Endothelial cell of umbilical vein (primary cell): ENCODE data around the gene FCN1. TPM values are rescaled to one million over a fixed set of nuclear protein-coding genes. Genes with fewer than 3 reads are reported as not detected.

ENCODE experiments used
- BruUV-seq: library from RNA; stranded (reverse); fragments of 400-500 nt; replicated peaks from 2 replicates; lab custom pipeline; 2021; lab: Mats Ljungman, UMichigan
- CTCF ChIA-PET: fragments of 300-600, 350-600 bp; sonication (Branson Sonifier 250); formaldehyde crosslinking; loops from one replicate; lab custom pipeline; 2021; ENCODE audit warnings: antibody characterized with exemption, inconsistent platforms; lab: Charles Lee
- POLR2A ChIA-PET: fragments of 300-600, 350-600 bp; sonication (Branson Sonifier 250); formaldehyde crosslinking; loops from one replicate; lab custom pipeline; 2021; ENCODE audit warnings: antibody characterized with exemption, inconsistent platforms; lab: Charles Lee
- DNase-seq: peaks from one replicate; pipeline ENCODE4 v3.0.0-alpha.2; 2011; ENCODE audit warnings: low read depth, low spot score
- FAIRE-seq: peaks from 2 replicates; lab custom pipeline; 2011; peaks lifted over from hg19 to GRCh38; lab: Jason Lieb, UNC
- H2AFZ ChIP-seq: 2 replicates; pipeline ENCODE4 v1.6.0; 2012; ENCODE audit warnings: low read depth, low read length, control low read depth, inconsistent platforms
- H3K27ac ChIP-seq: 2 replicates; pipeline ENCODE4 v1.5.1; 2011; ENCODE audit warnings: low read depth, mild to moderate bottlenecking, control low read depth, low read length, moderate library complexity; ENCODE audit not compliant: insufficient read depth
- H3K27me3 ChIP-seq, 2 experiments: 2 replicates each; pipeline versions ENCODE4 v1.6.0 to v1.6.1; 2011; ENCODE audit warnings: low read length in 2 of 2, mixed read lengths in 1 of 2; ENCODE audit not compliant: control insufficient read depth in 2 of 2, insufficient read depth in 2 of 2
- H3K36me3 ChIP-seq, 2 experiments: 2 replicates in 1 of 2; 3 replicates in 1 of 2; pipeline ENCODE4 v1.5.1; 2011; ENCODE audit warnings: low read length in 2 of 2, mild to moderate bottlenecking in 1 of 2, moderate library complexity in 1 of 2; ENCODE audit not compliant: control insufficient read depth in 2 of 2, insufficient read depth in 2 of 2; ENCODE audit errors: extremely low read depth in 1 of 2
- H3K4me1 ChIP-seq: 3 replicates; pipeline ENCODE4 v1.5.1; 2011; ENCODE audit warnings: mild to moderate bottlenecking, low read length; ENCODE audit not compliant: control insufficient read depth, insufficient read depth; ENCODE audit errors: extremely low read depth
- H3K4me2 ChIP-seq: 2 replicates; pipeline ENCODE4 v1.6.1; 2011; ENCODE audit warnings: low read length, control low read depth, mixed read lengths; ENCODE audit not compliant: insufficient read depth
- H3K4me3 ChIP-seq, 3 experiments: fragments of 200-600 bp in 1 of 3; sonication (generic), shearing (Covaris generic) in 1 of 3; replicated peaks in 1 of 3; 2 replicates each; pipeline ENCODE4 v1.5.1; 2011 to 2016; ENCODE audit warnings: control low read depth in 3 of 3, low read length in 3 of 3, mild to moderate bottlenecking in 2 of 3, inconsistent platforms in 1 of 3, low read depth in 1 of 3, moderate library complexity in 1 of 3; ENCODE audit not compliant: insufficient read depth in 1 of 3
- H3K79me2 ChIP-seq: 2 replicates; pipeline ENCODE4 v1.6.0; 2012; ENCODE audit warnings: low read length, inconsistent platforms; ENCODE audit not compliant: control insufficient read depth, insufficient read depth
- H3K9ac ChIP-seq: replicated peaks from 2 replicates; pipeline ENCODE3; 2011; ENCODE audit warnings: low read length, control low read depth; ENCODE audit not compliant: insufficient read depth; ENCODE audit errors: extremely low read depth
- H3K9me1 ChIP-seq: replicated peaks from 3 replicates; pipeline ENCODE4 v1.6.0; 2011; ENCODE audit warnings: mild to moderate bottlenecking, low read length; ENCODE audit not compliant: control insufficient read depth, insufficient read depth; ENCODE audit errors: extremely low read depth
- H3K9me3 ChIP-seq: replicated peaks from 2 replicates; pipeline ENCODE4 v1.5.1; 2012; ENCODE audit warnings: low read length, inconsistent platforms; ENCODE audit not compliant: control insufficient read depth, insufficient read depth
- H4K20me1 ChIP-seq: replicated peaks from 2 replicates; pipeline ENCODE3; 2011; ENCODE audit warnings: mild to moderate bottlenecking, low read length; ENCODE audit not compliant: control insufficient read depth, insufficient read depth; ENCODE audit errors: extremely low read depth
- CTCF ChIP-seq, 2 donors: IDR thresholded peaks; 1 replicate in 1 of 2; 2 replicates in 1 of 2; pipeline ENCODE4 v1.5.1; 2011; ENCODE audit warnings: low read length in 2 of 2, mild to moderate bottlenecking in 2 of 2, moderate library complexity in 2 of 2, control low read depth in 1 of 2, inconsistent platforms in 1 of 2, low read depth in 1 of 2; ENCODE audit not compliant: insufficient read depth in 1 of 2; ENCODE audit errors: extremely low read depth in 1 of 2
- EZH2 ChIP-seq: IDR thresholded peaks from 2 replicates; pipeline ENCODE4 v1.6.1; 2012; ENCODE audit warnings: borderline replicate concordance, low read depth, mild to moderate bottlenecking, moderate library complexity, low read length, inconsistent platforms; ENCODE audit not compliant: severe bottlenecking
- FOS ChIP-seq: IDR thresholded peaks from 2 replicates; pipeline ENCODE4 v1.6.1; 2011; ENCODE audit warnings: mild to moderate bottlenecking, low read length, moderate library complexity, borderline replicate concordance; ENCODE audit not compliant: insufficient read depth
- GATA2 ChIP-seq: IDR thresholded peaks from 2 replicates; pipeline ENCODE4 v1.7.0; 2011; ENCODE audit warnings: low read depth, mild to moderate bottlenecking, moderate library complexity, mixed read lengths, low read length; ENCODE audit not compliant: insufficient read length, insufficient read depth
- JUN ChIP-seq: IDR thresholded peaks from 2 replicates; pipeline ENCODE4 v1.6.1; 2011; ENCODE audit warnings: borderline replicate concordance, low read depth; ENCODE audit not compliant: insufficient read length, insufficient read depth
- MYC ChIP-seq: IDR thresholded peaks from one replicate; pipeline ENCODE4 v1.6.1; 2011; ENCODE audit warnings: mild to moderate bottlenecking, low read depth, low read length
- POLR2A ChIP-seq: IDR thresholded peaks from 2 replicates; pipeline ENCODE4 v1.6.1; 2012; ENCODE audit warnings: low read depth, mild to moderate bottlenecking, control low read depth, low read length
- POLR2AphosphoS5 ChIP-seq: IDR thresholded peaks from 2 replicates; pipeline ENCODE4 v1.6.1; 2012; ENCODE audit warnings: low read depth, mild to moderate bottlenecking, control low read depth, low read length, moderate library complexity; ENCODE audit not compliant: insufficient read depth
- dilution Hi-C: fragments of 300-500 bp; cut with MboI; formaldehyde crosslinking; loops from one replicate; pipeline ENCODE4 v1.15.0; 2019; ENCODE audit warnings: low sequenced_read_pairs; ENCODE audit not compliant: extremely low pct_ligation_motif_present
- intact Hi-C: fragments of 100-400 bp; cut with micrococcal nuclease; formaldehyde crosslinking; loops from one replicate; pipeline ENCODE4 v1.10.0; 2022
- polyA plus RNA-seq, 4 experiments: library from polyadenylated mRNA; depleted of rRNA in 3 of 4; stranded (reverse) in 3 of 4; unstranded in 1 of 4; fragments of >200 nt; gene quantifications; 2 replicates each; pipeline versions ENCODE4 v1.2.1 to v1.2.3, GENCODE V29; 2011 to 2012; ENCODE audit warnings: missing spikeins in 1 of 4
- total RNA-seq: library from RNA; stranded (reverse); gene quantifications from 2 replicates; pipeline ENCODE4 v1.2.3, GENCODE V29; 2021
- TF ChIP-seq, protein P1 (sequence below): IDR thresholded peaks from 2 replicates; pipeline ENCODE4 v1.6.1; 2011; ENCODE audit not compliant: insufficient read depth, insufficient read length

FCN1 gene
- total and polyA plus RNA-seq, 2 donors (not counting 3 experiments of a cell fraction or from before 2014, with no cell fraction given) = not detected

DNA sequence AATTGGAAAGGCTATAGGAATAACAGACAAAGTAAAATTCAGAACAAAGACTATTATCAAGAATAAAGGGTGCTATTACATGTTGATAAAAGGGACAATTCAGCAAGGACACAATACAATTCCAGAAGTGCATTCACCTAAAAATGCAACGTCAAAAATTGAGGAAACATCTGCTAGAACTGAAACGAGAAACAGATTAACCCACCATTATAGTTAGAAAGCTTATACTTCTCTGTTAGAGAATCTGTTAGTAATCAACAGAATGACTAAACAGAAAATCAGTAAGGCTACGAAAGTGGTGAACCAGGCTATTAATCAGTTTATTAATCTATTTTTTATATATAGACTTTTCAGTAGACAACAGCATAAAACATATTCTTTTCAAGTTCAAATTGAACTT lies 14.8 kb downstream of the FCN1 start:
- no TSS peak for BruUV-seq
- no peak overlapping the region for H3K9ac ChIP-seq
- no peak overlapping the region for H2AFZ ChIP-seq
- FAIRE-seq (no peak), DNase-seq (no peak)
- no peak overlapping the region for H3K27ac ChIP-seq
- H3K4me2 ChIP-seq = no peak overlapping the region
- intact Hi-C loops = no loop called here
- H3K9me3 ChIP-seq = no peaks in the 10 kb centered on the region
- peaks cover under 1% of the 10 kb centered on the region for H3K4me1 ChIP-seq
- TF ChIP-seq EZH2 = no peak
- TF ChIP-seq, protein P1, sequence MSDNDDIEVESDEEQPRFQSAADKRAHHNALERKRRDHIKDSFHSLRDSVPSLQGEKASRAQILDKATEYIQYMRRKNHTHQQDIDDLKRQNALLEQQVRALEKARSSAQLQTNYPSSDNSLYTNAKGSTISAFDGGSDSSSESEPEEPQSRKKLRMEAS = no peak
- no peak for TF ChIP-seq JUN
- no peak for TF ChIP-seq POLR2AphosphoS5
- TF ChIP-seq FOS = no peak
- no peak for TF ChIP-seq POLR2A
- no peak overlapping the region for H3K4me3 ChIP-seq
- H3K9me1 ChIP-seq = no peaks in the 10 kb centered on the region
- H3K27me3 ChIP-seq = peaks cover 8 to 14% of the 10 kb centered on the region in 2 experiments
- H3K36me3 ChIP-seq = no peaks in the 10 kb centered on the region
- H3K79me2 ChIP-seq = no peaks in the 10 kb centered on the region
- H4K20me1 ChIP-seq = no peaks in the 10 kb centered on the region
- ChIA-PET POLR2A (no interaction called here), CTCF (no interaction called here)
- dilution Hi-C loops = no loop called here

DNA sequence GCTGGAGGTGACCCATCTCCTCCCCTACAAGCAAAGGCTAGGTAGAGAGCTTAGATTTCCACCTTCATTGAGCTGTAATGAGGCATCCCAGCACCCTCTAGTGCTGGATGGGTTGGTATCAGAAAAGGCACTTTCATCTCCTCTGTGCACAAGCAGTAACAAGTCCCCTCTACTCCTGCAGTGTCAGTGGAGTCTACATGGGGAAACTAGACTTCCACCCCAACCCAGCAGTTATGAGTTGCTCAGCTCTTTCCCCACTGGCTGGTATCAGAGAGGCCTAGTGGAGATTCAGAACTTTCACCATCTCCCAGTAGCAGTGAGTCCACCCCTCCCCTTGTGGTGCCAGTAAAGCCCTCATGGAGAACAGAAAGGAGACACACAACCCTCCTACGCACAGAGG lies 17.9 kb downstream of the FCN1 start:
- no peak for FAIRE-seq
- H4K20me1 ChIP-seq = no peaks in the 10 kb centered on the region
- no peak overlapping the region for H3K27ac ChIP-seq
- intact Hi-C loops = no loop called here
- H3K36me3 ChIP-seq = no peaks in the 10 kb centered on the region
- ChIA-PET POLR2A (no interaction called here), CTCF (no interaction called here)
- H3K4me1 ChIP-seq = peaks cover 22% of the 10 kb centered on the region
- H3K9me1 ChIP-seq = no peaks in the 10 kb centered on the region
- H3K79me2 ChIP-seq = no peaks in the 10 kb centered on the region
- dilution Hi-C loops = no loop called here
- H3K4me3 ChIP-seq = no peak overlapping the region
- BruUV-seq = no TSS peak
- no peak overlapping the region for H3K4me2 ChIP-seq
- H3K9me3 ChIP-seq = no peaks in the 10 kb centered on the region
- no peak overlapping the region for H3K9ac ChIP-seq
- TF ChIP-seq JUN = no peak
- no peak for TF ChIP-seq POLR2A
- TF ChIP-seq EZH2 = no peak
- no peak for TF ChIP-seq GATA2
- TF ChIP-seq MYC = no peak
- no peak for TF ChIP-seq POLR2AphosphoS5
- TF ChIP-seq, protein P1 = no peak
- no peak for TF ChIP-seq FOS
- no peak for TF ChIP-seq CTCF (IDR thresholded peaks at IDR 0.05; ENCODE audit: extremely low read depth in 1 of 2, insufficient read depth in 1 of 2, low read depth in 1 of 2, low read length in 2 of 2)
- no peak for DNase-seq
- no peak overlapping the region for H2AFZ ChIP-seq
- peaks cover 8 to 15% of the 10 kb centered on the region in 2 experiments for H3K27me3 ChIP-seq
